Stimulated activated CD4-positive, alpha-beta T cell treated with anti-CD3 and anti-CD28 coated beads, Interleukin-1b, Interleukin-23, amount 100 ng/mL, for 24 hours (primary cell): ENCODE results near the gene PDE3A.

Experiments used
- DNase-seq, 4 experiments: peaks; one replicate each; pipeline ENCODE4 v3.0.0-alpha.2; 2020; ENCODE audit warnings: low read depth in 4 of 4, low spot score in 1 of 4

PDE3A gene

GRCh38 chr12:20490213-20490612 lies 121.9 kb downstream of the PDE3A start:
- no peak for DNase-seq

- DNase-seq: no peak
Observed at GRCh38 chr12:20491290-20491689, 123.0 kb downstream of the PDE3A start.

GRCh38 chr12:20492251-20492760 lies 124.0 kb downstream of the PDE3A start:
- no peak for DNase-seq

GRCh38 chr12:20493934-20494333 lies 125.6 kb downstream of the PDE3A start:
- no peak for DNase-seq

- no peak for DNase-seq
Observed at GRCh38 chr12:20494851-20495250, 126.5 kb downstream of the PDE3A start.

- DNase-seq: no peak
Observed at GRCh38 chr12:20495997-20496396, 127.7 kb downstream of the PDE3A start.

GRCh38 chr12:20497707-20498106 lies 129.4 kb downstream of the PDE3A start:
- DNase-seq: no peak

- no peak for DNase-seq
Observed at GRCh38 chr12:20501958-20502357, 133.6 kb downstream of the PDE3A start.

GRCh38 chr12:20503858-20504257 lies 135.5 kb downstream of the PDE3A start:
- DNase-seq: no peak

- no peak for DNase-seq
Observed at GRCh38 chr12:20505056-20505455, 136.7 kb downstream of the PDE3A start.

GRCh38 chr12:20507056-20507455 lies 138.7 kb downstream of the PDE3A start:
- DNase-seq: no peak

GRCh38 chr12:20507711-20508110 lies 139.4 kb downstream of the PDE3A start:
- DNase-seq: no peak

GRCh38 chr12:20508359-20508758 lies 140.0 kb downstream of the PDE3A start:
- DNase-seq: no peak

- DNase-seq: no peak
Observed at GRCh38 chr12:20508962-20509361, 140.6 kb downstream of the PDE3A start.

- DNase-seq: no peak
Observed at GRCh38 chr12:20510811-20511210, 142.5 kb downstream of the PDE3A start.

GRCh38 chr12:20513189-20513588 lies 144.9 kb downstream of the PDE3A start:
- DNase-seq: no peak

- no peak for DNase-seq
Observed at GRCh38 chr12:20514598-20514997, 146.3 kb downstream of the PDE3A start.

GRCh38 chr12:20520532-20520931 lies 152.2 kb downstream of the PDE3A start:
- no peak for DNase-seq

GRCh38 chr12:20523658-20524057 lies 155.3 kb downstream of the PDE3A start:
- DNase-seq: no peak

GRCh38 chr12:20524113-20524512 lies 155.8 kb downstream of the PDE3A start:
- DNase-seq: no peak

GRCh38 chr12:20525064-20525610 lies 156.8 kb downstream of the PDE3A start:
- no peak for DNase-seq

- no peak for DNase-seq
Observed at GRCh38 chr12:20527417-20528163, 159.3 kb downstream of the PDE3A start.

GRCh38 chr12:20528208-20528607 lies 159.9 kb downstream of the PDE3A start:
- DNase-seq: no peak
